Measurements from ENCODE around the gene CHERP.
A peak's percentile ranks its signal among the peaks of the same experiment; 100 is the strongest.

Gene CHERP, protein sequence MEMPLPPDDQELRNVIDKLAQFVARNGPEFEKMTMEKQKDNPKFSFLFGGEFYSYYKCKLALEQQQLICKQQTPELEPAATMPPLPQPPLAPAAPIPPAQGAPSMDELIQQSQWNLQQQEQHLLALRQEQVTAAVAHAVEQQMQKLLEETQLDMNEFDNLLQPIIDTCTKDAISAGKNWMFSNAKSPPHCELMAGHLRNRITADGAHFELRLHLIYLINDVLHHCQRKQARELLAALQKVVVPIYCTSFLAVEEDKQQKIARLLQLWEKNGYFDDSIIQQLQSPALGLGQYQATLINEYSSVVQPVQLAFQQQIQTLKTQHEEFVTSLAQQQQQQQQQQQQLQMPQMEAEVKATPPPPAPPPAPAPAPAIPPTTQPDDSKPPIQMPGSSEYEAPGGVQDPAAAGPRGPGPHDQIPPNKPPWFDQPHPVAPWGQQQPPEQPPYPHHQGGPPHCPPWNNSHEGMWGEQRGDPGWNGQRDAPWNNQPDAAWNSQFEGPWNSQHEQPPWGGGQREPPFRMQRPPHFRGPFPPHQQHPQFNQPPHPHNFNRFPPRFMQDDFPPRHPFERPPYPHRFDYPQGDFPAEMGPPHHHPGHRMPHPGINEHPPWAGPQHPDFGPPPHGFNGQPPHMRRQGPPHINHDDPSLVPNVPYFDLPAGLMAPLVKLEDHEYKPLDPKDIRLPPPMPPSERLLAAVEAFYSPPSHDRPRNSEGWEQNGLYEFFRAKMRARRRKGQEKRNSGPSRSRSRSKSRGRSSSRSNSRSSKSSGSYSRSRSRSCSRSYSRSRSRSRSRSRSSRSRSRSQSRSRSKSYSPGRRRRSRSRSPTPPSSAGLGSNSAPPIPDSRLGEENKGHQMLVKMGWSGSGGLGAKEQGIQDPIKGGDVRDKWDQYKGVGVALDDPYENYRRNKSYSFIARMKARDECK

GRCh38 chr19:16542045-16542909 lies at the start of gene CHERP:
Gene CHERP, minus strand, starts transcription at chr19:16542437. Its CDS starts 59 bp downstream, at chr19:16542378.
- peak; percentile 98 for DNase-seq

DNA sequence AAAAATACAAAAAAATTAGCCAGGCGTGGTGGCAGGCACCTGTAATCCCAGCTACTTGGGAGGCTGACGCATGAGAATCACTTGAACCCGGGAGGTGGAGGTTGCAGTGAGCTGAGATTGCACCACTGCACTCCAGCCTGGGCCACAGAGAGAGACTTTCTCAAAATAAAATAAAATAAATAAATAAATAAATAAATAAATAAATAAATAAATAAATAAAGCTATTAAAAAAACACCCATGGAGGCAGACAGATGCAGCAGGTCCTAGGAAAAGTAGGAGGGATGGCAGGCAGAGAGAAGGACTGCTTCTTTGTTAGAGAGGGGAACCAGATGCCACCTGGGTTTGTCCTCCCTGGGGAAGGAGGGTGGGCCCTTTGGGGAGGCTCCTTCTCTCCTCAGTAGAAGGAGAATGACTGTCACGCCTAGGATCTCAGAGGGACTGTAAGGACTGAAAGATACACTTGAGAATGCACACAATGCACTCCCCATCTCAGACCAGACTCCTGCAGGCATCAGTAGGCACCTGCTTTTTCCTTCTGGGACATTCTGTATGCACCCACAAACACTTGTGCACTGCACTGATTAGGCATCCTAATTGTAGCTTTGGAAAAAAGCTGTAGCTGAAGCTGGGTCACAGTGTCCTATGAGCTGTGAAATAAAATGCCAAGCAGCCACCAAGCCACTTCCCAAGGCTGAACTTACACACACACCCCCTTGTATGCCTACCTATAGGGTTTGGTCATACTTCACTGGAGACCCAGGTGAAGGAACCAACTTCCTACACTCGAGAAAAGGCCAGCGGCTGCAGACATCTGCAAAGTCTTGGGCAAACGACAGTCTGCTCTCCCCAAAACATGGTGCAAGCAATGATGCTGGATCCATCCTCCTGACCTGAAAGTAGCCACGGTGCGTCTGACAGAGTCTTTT lies 48.9 kb upstream of the CHERP start:
- no peak for DNase-seq

GRCh38 chr19:16589917-16590316 lies 47.7 kb upstream of the CHERP start:
- DNase-seq: no peak

DNA sequence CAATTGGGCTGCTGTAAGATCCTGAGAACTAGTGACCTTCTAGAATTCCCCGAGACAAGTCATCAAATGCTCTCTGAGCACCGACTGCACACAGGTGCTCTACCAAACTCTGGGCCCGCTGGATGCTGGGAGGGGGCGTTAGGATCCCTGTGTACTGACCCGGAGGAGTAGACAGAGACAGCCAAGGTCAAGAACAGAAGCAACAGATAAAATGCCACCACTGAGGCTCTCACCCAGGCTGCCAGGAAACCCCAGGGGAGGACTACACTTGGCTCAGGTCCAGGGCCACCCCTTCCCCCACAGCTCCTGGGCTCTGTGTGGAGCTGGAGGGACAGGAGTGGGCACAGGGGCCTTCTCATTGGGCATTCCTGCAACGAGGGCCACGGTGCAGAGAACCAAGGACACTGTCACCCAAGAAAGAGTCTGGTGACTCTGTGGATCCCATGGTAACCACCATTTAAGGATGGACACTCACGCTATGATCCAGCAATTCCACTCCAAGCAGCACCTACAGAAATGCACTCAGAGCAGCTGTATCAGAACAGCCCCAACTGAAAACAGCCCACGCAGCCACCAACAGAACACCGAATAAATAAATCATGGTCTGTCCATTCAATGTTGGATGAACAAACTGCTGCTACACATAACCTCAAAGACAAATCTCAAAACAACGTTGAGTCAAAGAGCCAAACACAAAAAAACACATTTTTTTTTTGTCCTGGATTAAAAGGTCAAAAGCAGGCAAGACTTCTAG lies 46.8 kb upstream of the CHERP start:
- DNase-seq: no peak

- peak; percentile 83 for DNase-seq
Measured at GRCh38 chr19:16587833-16588823, 45.9 kb upstream of the CHERP start.

DNA sequence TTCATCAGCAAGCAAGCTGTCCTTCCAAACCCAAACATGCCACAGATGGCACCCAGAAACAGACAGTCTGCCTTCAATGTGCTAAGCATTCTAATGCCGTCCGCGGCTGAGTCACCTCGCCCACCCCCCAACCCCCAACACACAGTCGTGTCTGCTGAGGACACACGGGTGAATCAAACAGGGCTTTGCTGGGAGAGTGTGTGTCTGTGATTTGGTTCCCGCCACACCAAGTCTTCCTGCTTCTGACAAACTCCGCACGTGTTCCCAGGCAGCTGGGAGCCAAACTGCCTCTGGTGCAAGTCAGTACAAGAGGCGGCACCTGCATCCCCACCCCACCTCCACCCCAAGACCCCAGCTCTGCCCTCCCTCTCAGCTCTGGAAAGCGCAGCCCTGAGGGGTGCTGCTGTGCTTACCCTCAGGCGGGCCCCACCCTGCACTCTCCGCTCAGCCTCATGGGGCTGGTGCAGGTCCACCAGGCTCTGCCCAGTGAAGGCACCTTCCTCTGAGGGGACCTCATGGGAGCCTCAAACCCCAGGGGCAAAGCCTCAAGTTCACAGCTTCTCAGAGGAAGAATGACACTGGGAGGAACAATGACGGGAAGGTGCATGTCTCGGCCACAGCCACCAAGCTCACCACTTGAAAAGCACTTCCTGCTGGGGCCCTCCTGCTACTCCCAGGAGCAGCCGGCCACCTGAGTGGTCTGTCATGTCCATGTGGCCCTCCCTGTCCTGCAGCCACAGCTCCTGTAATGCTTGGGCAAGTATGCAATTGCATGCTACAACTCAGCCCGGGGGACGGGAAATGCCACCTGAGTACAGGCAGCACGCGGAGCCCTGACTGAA lies 45.0 kb upstream of the CHERP start:
- peak; percentile 84 for DNase-seq

- DNase-seq: no peak
Measured at GRCh38 chr19:16586477-16586871, 44.2 kb upstream of the CHERP start.

DNA sequence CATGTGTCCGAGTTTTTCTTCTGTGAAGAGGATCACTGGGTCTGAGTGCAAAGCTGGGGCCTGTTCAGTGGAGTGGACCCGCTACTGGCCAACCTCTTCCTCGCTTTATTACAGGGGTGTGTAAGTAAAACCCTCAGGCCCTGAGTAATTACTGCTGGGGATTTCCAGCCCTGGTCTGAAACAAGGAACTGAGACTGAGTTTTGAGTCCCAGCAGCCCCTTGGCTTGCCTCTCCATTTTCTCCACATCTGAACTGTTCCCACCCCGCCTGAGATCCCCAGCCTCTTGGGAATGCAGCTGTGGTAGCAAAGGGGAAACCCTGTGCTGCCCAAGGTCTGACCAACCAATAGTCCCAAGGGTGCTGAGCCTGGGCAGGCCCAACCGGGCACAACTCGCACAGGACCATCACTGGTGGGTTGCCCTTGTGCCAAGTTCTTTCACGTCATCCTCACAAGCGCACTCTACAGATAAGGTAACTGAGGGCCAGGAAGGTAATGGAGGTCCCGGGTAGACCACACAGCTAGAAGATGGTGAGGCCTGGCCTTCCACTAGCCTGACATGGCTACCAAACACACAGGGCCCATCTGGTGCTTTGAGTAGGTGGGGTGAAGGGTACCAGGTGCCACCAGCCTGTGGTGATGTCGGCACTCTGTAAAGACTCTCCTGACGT lies 43.7 kb upstream of the CHERP start:
- peak; percentile 75 for DNase-seq

DNA sequence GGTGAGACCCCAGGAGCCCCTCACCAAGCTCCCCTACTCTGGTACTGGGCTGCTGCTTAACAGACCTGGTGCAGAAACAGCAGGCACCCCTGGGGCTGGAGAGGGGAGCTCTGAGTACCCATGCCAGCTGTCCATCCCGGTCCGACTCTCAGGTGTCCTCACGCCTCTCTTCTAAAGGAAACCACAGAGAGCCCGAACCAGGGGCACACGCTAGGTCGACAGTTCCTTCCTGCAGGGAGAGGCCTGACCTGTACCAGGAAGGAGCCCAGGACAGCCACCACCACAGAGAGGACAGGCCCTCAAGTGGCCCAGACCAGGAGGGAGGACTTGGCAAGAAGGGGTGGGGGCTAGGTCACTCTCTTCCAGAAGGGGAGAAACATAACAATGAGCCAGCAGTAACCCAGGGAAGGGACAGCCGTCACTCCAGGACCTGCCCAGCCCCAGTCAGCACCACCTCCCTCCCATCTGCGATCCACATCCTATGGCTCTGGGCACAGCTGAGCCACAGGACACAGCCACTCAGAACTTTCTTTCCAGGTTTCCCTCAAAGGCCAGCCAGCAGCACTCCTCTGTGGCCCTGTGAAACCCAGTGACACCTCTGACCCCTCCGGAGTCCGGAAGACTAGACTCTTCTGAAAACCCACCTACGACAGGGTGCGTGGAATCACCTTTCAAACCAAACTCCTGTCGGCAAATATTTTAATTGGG lies 43.0 kb upstream of the CHERP start:
- peak; percentile 66 for DNase-seq

DNA sequence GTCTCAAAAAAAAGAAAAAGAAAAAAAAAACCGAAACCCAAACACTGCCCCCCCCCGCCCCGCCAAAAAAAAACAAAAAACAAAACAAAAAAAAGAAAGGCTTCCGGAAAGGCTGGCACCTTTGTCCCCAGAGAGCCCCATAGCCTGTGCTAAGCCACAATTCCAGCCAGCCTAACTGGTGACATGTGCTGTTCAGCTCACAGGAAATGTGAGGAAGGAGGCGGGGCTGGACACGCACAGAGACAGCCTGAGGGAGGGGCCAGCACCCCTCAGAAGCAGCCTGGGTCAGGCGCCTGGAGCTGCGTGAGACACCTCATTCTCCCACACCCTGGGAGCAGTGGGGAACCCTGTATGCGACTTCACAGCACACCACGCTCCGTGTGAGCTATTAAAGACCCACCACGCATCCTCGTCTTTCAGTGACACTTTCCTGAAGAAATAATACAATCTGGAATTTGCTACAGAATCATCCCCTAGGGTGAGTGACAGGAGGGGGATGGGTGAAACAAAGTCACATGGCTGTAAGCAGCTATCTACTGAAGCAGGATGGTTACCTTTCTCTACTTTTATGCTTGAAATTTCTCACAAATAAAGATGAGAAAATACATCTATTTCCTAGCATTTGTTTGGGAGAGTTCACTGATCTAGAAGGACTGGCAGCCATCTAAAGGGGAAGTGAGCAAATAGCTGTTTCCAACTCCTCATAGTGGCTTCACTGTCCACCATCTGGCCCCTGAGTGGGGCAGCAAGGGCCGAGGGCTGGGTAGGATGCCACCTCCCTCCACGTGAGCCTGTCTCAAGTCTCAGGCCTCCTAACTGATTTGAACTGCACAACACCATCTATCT lies 42.2 kb upstream of the CHERP start:
- DNase-seq: peak; percentile 95

GRCh38 chr19:16582486-16583261 lies 40.4 kb upstream of the CHERP start:
- DNase-seq: no peak

DNA sequence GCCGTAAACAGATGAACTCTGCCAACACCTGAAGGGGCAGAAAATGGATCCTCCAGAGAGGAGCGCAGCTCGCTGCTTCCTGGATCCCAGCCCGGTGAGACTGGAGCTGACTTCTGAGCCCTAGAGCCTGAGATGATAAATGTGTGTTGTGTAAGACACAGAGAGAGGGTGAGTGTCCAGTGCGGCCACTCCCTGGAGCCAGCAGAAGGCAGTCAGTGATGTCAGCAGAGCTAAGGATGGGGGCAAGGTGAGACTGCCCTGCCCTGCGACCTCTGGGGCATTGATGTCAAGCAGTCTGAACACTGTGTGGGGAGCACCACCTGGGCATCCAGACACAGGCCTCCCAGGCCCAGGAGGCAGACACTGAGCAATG lies 39.7 kb upstream of the CHERP start:
- no peak for DNase-seq

DNA sequence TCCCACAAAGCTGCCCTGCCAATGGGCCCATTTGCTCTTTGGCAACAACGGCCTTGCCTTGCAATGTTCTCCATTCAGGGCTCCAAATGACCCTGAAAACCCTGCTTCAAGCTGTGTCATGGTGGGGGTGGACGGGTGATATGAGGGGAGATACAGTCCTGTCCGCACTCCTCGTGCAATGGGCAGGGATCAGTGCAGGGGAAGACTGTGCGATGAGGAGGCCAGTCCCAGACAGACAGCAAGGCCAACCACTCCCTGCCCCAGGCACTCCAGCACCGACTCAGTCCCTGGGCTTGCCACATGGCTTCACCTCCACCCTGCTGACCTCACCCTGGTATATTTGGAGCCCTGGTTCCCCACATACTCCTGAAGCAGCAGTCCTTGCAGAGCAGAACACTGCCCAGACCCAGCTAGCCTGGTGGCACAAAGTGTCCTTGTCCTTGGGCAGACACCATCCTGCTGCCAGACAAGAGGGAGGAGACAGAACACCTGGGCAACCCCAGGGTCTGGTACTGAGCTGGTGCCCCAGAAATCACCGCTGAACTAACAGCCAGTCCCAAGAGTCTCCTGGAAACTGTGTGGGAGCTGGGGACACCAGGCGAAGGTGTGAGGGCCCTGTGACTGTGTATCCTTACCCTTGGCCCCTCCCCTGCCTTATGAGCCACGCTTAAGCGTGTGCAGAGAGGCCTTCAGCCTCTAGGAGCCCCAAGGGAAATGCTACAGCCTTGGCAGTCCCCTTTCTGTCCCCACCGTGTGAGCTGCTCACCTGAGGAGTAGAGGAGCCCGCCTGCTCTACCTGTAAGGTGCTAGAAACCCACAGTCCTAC lies 39.1 kb upstream of the CHERP start:
- DNase-seq: no peak

DNA sequence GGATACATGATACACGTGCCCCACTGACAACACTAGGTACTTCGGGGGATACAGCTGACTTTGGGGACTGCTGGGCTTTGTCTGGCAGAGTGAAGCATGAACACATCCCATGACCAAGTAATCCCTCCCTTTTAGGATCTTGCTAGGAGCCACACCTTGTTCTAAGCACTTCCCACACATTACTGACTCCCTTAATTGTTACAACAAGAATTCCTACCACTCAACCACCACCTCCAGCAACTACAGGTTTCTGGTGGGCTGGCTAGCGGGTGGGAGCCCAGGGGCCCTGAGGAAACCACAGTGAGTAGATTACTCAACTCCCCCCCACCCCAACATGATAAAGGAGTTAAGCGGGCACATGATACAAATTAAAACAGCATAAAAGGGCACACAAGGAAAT lies 37.1 kb upstream of the CHERP start:
- DNase-seq: no peak

- DNase-seq: no peak
Measured at GRCh38 chr19:16577531-16577985, 35.3 kb upstream of the CHERP start.
